ENCODE measurements around the gene LTB4R.

Gene LTB4R

GRCh38 chr14:24279301-24280186, 31.8 kb upstream of the LTB4R start:
- H3K27me3 ChIP-seq (ENCODE audit: control insufficient read depth, insufficient read depth, low read length), result no peaks in the 10 kb centered on the region
- no peaks in the 10 kb centered on the region for H3K9me3 ChIP-seq (ENCODE audit: control insufficient read depth, insufficient read depth, low read depth, low read length)
- H3K4me3 ChIP-seq (ENCODE audit: low read depth, low read length), result no peak overlapping the region
- no peak overlapping the region for H3K27ac ChIP-seq (ENCODE audit: low read depth, low read length)
- no peak overlapping the region for H3K9ac ChIP-seq (ENCODE audit: low read length)
- no peaks in the 10 kb centered on the region for H3K4me1 ChIP-seq (ENCODE audit: control insufficient read depth, insufficient read depth, low read length)
- no peaks in the 10 kb centered on the region for H3K36me3 ChIP-seq (ENCODE audit: control insufficient read depth, insufficient read depth, low read length)

DNA sequence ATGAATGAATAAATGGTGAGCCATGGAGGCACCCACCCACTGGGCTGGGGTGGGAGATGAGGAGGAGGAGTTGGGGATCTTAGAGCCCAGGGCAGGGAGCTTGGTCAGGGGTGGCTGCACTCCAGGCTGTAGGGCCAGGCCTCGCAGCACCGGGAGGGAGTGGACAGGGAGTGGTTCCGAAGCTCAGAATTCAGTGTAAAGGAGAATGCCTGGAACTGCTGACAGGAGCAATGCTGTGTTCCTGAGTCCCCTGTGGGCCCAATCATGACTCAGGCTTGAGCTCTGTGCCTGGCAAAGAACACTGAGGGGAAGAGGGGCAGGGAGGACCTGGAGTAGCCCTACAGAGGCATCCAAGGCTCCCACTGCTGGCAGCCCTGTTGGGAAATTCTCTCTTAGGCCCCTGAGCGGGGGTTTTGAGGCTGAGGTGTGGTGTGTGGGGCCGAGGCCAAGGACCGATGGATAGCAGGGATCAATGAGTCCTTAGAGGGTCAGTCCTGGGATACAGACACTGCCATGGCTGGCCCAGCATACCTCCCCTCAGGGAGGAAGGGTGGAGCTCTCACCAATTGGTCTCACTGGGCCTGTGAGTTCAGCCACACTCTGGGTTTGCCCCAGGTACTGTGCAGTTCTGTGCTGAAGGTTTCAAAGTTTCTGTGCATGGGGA, 30.4 kb upstream of the LTB4R start:
- no peaks in the 10 kb centered on the region for H3K27me3 ChIP-seq (ENCODE audit: control insufficient read depth, insufficient read depth, low read length)
- no peak overlapping the region for H3K27ac ChIP-seq (ENCODE audit: low read depth, low read length)
- H3K4me1 ChIP-seq (ENCODE audit: control insufficient read depth, insufficient read depth, low read length), result no peaks in the 10 kb centered on the region
- no peak overlapping the region for H3K9ac ChIP-seq (ENCODE audit: low read length)
- H3K9me3 ChIP-seq (ENCODE audit: control insufficient read depth, insufficient read depth, low read depth, low read length), result no peaks in the 10 kb centered on the region
- no peak overlapping the region for H3K4me3 ChIP-seq (ENCODE audit: low read depth, low read length)
- no peaks in the 10 kb centered on the region for H3K36me3 ChIP-seq (ENCODE audit: control insufficient read depth, insufficient read depth, low read length)

GRCh38 chr14:24281636-24282035, 29.7 kb upstream of the LTB4R start:
- no peak overlapping the region for H3K9ac ChIP-seq (ENCODE audit: low read length)
- no peaks in the 10 kb centered on the region for H3K9me3 ChIP-seq (ENCODE audit: control insufficient read depth, insufficient read depth, low read depth, low read length)
- H3K36me3 ChIP-seq (ENCODE audit: control insufficient read depth, insufficient read depth, low read length), result no peaks in the 10 kb centered on the region
- H3K4me3 ChIP-seq (ENCODE audit: low read depth, low read length), result no peak overlapping the region
- no peak overlapping the region for H3K27ac ChIP-seq (ENCODE audit: low read depth, low read length)
- H3K4me1 ChIP-seq (ENCODE audit: control insufficient read depth, insufficient read depth, low read length), result no peaks in the 10 kb centered on the region
- H3K27me3 ChIP-seq (ENCODE audit: control insufficient read depth, insufficient read depth, low read length), result no peaks in the 10 kb centered on the region

DNA sequence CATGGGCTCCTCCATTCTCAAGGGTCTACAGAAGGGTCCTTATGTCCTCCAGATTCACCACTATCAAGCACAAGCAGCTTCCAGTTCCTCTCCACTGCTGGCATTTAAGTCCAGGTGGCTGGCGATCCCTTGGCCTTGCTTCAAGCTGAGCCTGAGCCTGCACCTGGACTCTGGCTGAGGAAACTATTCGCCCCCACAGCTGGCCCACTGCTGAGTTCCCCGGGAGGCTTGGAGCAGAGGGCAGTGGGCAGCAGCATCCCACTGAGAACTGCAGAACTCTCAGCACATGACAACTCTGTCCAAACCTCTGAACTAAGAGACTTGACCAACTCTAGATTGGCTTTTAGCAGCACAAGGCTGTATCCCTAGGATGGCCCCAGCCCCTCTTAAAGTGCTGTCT, 28.6 kb upstream of the LTB4R start:
- H3K27me3 ChIP-seq (ENCODE audit: control insufficient read depth, insufficient read depth, low read length), result no peaks in the 10 kb centered on the region
- no peaks in the 10 kb centered on the region for H3K4me1 ChIP-seq (ENCODE audit: control insufficient read depth, insufficient read depth, low read length)
- H3K4me3 ChIP-seq (ENCODE audit: low read depth, low read length), result no peak overlapping the region
- H3K36me3 ChIP-seq (ENCODE audit: control insufficient read depth, insufficient read depth, low read length), result no peaks in the 10 kb centered on the region
- no peaks in the 10 kb centered on the region for H3K9me3 ChIP-seq (ENCODE audit: control insufficient read depth, insufficient read depth, low read depth, low read length)
- no peak overlapping the region for H3K9ac ChIP-seq (ENCODE audit: low read length)
- H3K27ac ChIP-seq (ENCODE audit: low read depth, low read length), result no peak overlapping the region

GRCh38 chr14:24283796-24284460, 27.4 kb upstream of the LTB4R start:
- no peaks in the 10 kb centered on the region for H3K4me1 ChIP-seq (ENCODE audit: control insufficient read depth, insufficient read depth, low read length)
- H3K9me3 ChIP-seq (ENCODE audit: control insufficient read depth, insufficient read depth, low read depth, low read length), result no peaks in the 10 kb centered on the region
- H3K36me3 ChIP-seq (ENCODE audit: control insufficient read depth, insufficient read depth, low read length), result no peaks in the 10 kb centered on the region
- H3K27ac ChIP-seq (ENCODE audit: low read depth, low read length), result no peak overlapping the region
- H3K27me3 ChIP-seq (ENCODE audit: control insufficient read depth, insufficient read depth, low read length), result no peaks in the 10 kb centered on the region
- no peak overlapping the region for H3K9ac ChIP-seq (ENCODE audit: low read length)
- H3K4me3 ChIP-seq (ENCODE audit: low read depth, low read length), result no peak overlapping the region

DNA sequence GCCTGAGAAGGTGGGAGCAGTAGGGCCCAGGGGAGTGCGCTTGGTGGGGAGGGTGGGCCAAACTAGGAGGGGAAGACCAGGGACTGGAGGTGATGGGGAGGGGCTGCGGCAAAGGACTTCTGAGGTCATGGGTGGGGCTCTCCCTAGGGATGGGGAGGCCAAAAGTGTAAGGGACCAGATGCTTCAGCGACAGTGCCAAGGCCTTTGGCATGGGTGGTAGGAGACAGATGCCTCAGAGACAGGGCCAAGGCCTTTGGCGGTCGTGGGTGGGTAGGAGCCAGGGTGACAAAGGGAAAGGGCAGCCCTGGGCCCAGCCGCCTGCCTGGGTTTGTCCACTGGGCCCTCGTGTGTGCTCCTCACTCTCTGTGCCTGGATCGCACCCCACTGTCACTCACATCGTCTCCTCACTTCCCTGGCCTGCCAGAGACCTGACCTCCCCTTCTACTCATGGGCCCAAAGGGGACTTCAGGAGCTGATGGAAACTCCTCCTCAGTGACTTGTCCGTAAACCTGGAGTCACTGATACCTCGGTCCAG, 26.7 kb upstream of the LTB4R start:
- no peak overlapping the region for H3K27ac ChIP-seq (ENCODE audit: low read depth, low read length)
- H3K9ac ChIP-seq (ENCODE audit: low read length), result no peak overlapping the region
- no peaks in the 10 kb centered on the region for H3K4me1 ChIP-seq (ENCODE audit: control insufficient read depth, insufficient read depth, low read length)
- no peaks in the 10 kb centered on the region for H3K9me3 ChIP-seq (ENCODE audit: control insufficient read depth, insufficient read depth, low read depth, low read length)
- H3K36me3 ChIP-seq (ENCODE audit: control insufficient read depth, insufficient read depth, low read length), result 0 out of 2 replicates have a peak, but pooled peaks cover 4% of the 10 kb centered on the region
- H3K27me3 ChIP-seq (ENCODE audit: control insufficient read depth, insufficient read depth, low read length), result no peaks in the 10 kb centered on the region
- no peak overlapping the region for H3K4me3 ChIP-seq (ENCODE audit: low read depth, low read length)

- no peaks in the 10 kb centered on the region for H3K4me1 ChIP-seq (ENCODE audit: control insufficient read depth, insufficient read depth, low read length)
Observed at GRCh38 chr14:24285351-24285750, 26.0 kb upstream of the LTB4R start.

DNA sequence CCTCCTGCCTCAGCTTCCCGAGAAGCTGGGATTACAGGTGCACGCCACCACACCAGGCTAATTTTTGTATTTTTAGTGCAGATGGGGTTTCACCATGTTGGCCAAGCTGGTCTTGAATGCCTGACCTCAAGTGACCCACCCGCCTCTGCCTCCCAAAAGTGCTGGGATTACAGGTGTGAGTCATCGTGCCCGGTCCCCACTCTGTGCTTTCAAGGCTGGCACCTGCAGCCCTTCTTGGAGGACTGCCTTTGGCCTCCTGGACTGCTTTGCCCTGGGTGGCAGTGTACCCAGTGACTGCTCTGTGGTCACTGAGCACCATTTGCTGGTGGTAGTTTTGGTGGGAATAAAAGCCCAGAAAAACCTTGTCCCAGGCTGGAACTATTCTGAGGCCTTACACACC, 24.3 kb upstream of the LTB4R start:
- no peaks in the 10 kb centered on the region for H3K4me1 ChIP-seq (ENCODE audit: control insufficient read depth, insufficient read depth, low read length)
- H3K4me3 ChIP-seq (ENCODE audit: low read depth, low read length), result no peak overlapping the region
- peaks cover 27% of the 10 kb centered on the region for H3K36me3 ChIP-seq (ENCODE audit: control insufficient read depth, insufficient read depth, low read length)
- no peaks in the 10 kb centered on the region for H3K27me3 ChIP-seq (ENCODE audit: control insufficient read depth, insufficient read depth, low read length)
- no peak overlapping the region for H3K27ac ChIP-seq (ENCODE audit: low read depth, low read length)
- no peak overlapping the region for H3K9ac ChIP-seq (ENCODE audit: low read length)
- no peaks in the 10 kb centered on the region for H3K9me3 ChIP-seq (ENCODE audit: control insufficient read depth, insufficient read depth, low read depth, low read length)

More at GRCh38 chr14:24285351-24285750, 26.0 kb upstream of the LTB4R start:
- Histone ChIP-seq H3K36me3 (ENCODE audit: control insufficient read depth, insufficient read depth, low read length) (0 out of 2 replicates have a peak, but pooled peaks cover 11% of the 10 kb centered on the region), H3K4me3 (ENCODE audit: low read depth, low read length) (no peak overlapping the region), H3K9me3 (ENCODE audit: control insufficient read depth, insufficient read depth, low read depth, low read length) (no peaks in the 10 kb centered on the region), H3K27me3 (ENCODE audit: control insufficient read depth, insufficient read depth, low read length) (no peaks in the 10 kb centered on the region), H3K27ac (ENCODE audit: low read depth, low read length) (no peak overlapping the region), H3K9ac (ENCODE audit: low read length) (no peak overlapping the region)

GRCh38 chr14:24289649-24290280, 21.5 kb upstream of the LTB4R start:
- H3K9ac ChIP-seq (ENCODE audit: low read length), result no peak overlapping the region
- peaks cover 38% of the 10 kb centered on the region for H3K36me3 ChIP-seq (ENCODE audit: control insufficient read depth, insufficient read depth, low read length)
- no peaks in the 10 kb centered on the region for H3K9me3 ChIP-seq (ENCODE audit: control insufficient read depth, insufficient read depth, low read depth, low read length)
- no peaks in the 10 kb centered on the region for H3K27me3 ChIP-seq (ENCODE audit: control insufficient read depth, insufficient read depth, low read length)
- H3K27ac ChIP-seq (ENCODE audit: low read depth, low read length), result no peak overlapping the region
- no peaks in the 10 kb centered on the region for H3K4me1 ChIP-seq (ENCODE audit: control insufficient read depth, insufficient read depth, low read length)
- H3K4me3 ChIP-seq (ENCODE audit: low read depth, low read length), result no peak overlapping the region

- Histone ChIP-seq H3K4me1 (ENCODE audit: control insufficient read depth, insufficient read depth, low read length) (no peaks in the 10 kb centered on the region), H3K9ac (ENCODE audit: low read length) (no peak overlapping the region), H3K27ac (ENCODE audit: low read depth, low read length) (no peak overlapping the region), H3K9me3 (ENCODE audit: control insufficient read depth, insufficient read depth, low read depth, low read length) (no peaks in the 10 kb centered on the region), H3K27me3 (ENCODE audit: control insufficient read depth, insufficient read depth, low read length) (no peaks in the 10 kb centered on the region), H3K36me3 (ENCODE audit: control insufficient read depth, insufficient read depth, low read length) (peaks cover 44% of the 10 kb centered on the region), H3K4me3 (ENCODE audit: low read depth, low read length) (no peak overlapping the region)
Observed at GRCh38 chr14:24290746-24291145, 20.6 kb upstream of the LTB4R start.

Measured in HUES6 (cell line).